RWPE2 (cell line): ENCODE data around the gene SNN.

Source experiments
- ATAC-seq: fragments of 200-7000 bp; cut with Tn5 transposase; 3 replicates; pipeline ENCODE4 v1.9.1; 2021; ENCODE audit warnings: low read depth
- DNase-seq: peaks from one replicate; pipeline ENCODE4 v3.0.0-alpha.2; 2020; ENCODE audit warnings: low spot score
- H3K27ac ChIP-seq: fragments of 450-650 bp; 2 replicates; pipeline ENCODE4 v1.5.1; 2017; ENCODE audit warnings: mild to moderate bottlenecking; ENCODE audit not compliant: poor library complexity, severe bottlenecking
- H3K27me3 ChIP-seq: fragments of 250-450 bp; sonication (Bioruptor Pico); 2 replicates; pipeline ENCODE4 v1.5.1; 2021; ENCODE audit warnings: mild to moderate bottlenecking, moderate library complexity; ENCODE audit not compliant: insufficient read depth, poor library complexity, severe bottlenecking
- H3K36me3 ChIP-seq: fragments of 250-450 bp; sonication (Bioruptor Pico); 2 replicates; pipeline ENCODE4 v1.5.1; 2020; ENCODE audit warnings: low read depth, mild to moderate bottlenecking, moderate library complexity
- H3K4me1 ChIP-seq: fragments of 250-450 bp; sonication (Bioruptor Pico); 2 replicates; pipeline ENCODE4 v1.5.1; 2021; ENCODE audit warnings: mild to moderate bottlenecking, moderate library complexity; ENCODE audit not compliant: insufficient read depth, poor library complexity, severe bottlenecking
- H3K4me3 ChIP-seq: fragments of 250-450 bp; sonication (Bioruptor Pico); 2 replicates; pipeline ENCODE4 v1.5.1; 2021; ENCODE audit warnings: mild to moderate bottlenecking, moderate library complexity; ENCODE audit not compliant: severe bottlenecking
- H3K9me3 ChIP-seq: fragments of 250-450 bp; sonication (Bioruptor Pico); 2 replicates; pipeline ENCODE4 v1.5.1; 2021; ENCODE audit warnings: mild to moderate bottlenecking, moderate library complexity; ENCODE audit not compliant: severe bottlenecking
- TF ChIP-seq, protein P1 (sequence below): fragments of 450-650 bp; IDR thresholded peaks from one replicate; pipeline ENCODE4 v1.5.1; 2017; ENCODE audit warnings: mild to moderate bottlenecking, moderate library complexity; ENCODE audit not compliant: poor library complexity, severe bottlenecking

SNN gene

GRCh38 chr16:11666103-11667055 lies 1.9 kb upstream of the SNN start:
- no peaks in the 10 kb centered on the region for H3K9me3 ChIP-seq
- TF ChIP-seq, protein P1, sequence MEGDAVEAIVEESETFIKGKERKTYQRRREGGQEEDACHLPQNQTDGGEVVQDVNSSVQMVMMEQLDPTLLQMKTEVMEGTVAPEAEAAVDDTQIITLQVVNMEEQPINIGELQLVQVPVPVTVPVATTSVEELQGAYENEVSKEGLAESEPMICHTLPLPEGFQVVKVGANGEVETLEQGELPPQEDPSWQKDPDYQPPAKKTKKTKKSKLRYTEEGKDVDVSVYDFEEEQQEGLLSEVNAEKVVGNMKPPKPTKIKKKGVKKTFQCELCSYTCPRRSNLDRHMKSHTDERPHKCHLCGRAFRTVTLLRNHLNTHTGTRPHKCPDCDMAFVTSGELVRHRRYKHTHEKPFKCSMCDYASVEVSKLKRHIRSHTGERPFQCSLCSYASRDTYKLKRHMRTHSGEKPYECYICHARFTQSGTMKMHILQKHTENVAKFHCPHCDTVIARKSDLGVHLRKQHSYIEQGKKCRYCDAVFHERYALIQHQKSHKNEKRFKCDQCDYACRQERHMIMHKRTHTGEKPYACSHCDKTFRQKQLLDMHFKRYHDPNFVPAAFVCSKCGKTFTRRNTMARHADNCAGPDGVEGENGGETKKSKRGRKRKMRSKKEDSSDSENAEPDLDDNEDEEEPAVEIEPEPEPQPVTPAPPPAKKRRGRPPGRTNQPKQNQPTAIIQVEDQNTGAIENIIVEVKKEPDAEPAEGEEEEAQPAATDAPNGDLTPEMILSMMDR, result no peak
- H3K4me3 ChIP-seq, result no peak overlapping the region
- H3K27ac ChIP-seq, result no peak overlapping the region
- no peaks in the 10 kb centered on the region for H3K4me1 ChIP-seq
- H3K27me3 ChIP-seq, result no peaks in the 10 kb centered on the region
- DNase-seq (no peak), ATAC-seq (no peak)
- H3K36me3 ChIP-seq, result no peaks in the 10 kb centered on the region

GRCh38 chr16:11667221-11667823 lies 933 bp upstream of the SNN start:
- no peak overlapping the region for H3K4me3 ChIP-seq
- H3K36me3 ChIP-seq, result no peaks in the 10 kb centered on the region
- H3K4me1 ChIP-seq, result peaks cover 4% of the 10 kb centered on the region
- H3K27ac ChIP-seq, result no peak overlapping the region
- H3K9me3 ChIP-seq, result no peaks in the 10 kb centered on the region
- no peak for ATAC-seq
- no peaks in the 10 kb centered on the region for H3K27me3 ChIP-seq
- no peak for DNase-seq
- TF ChIP-seq, protein P1, result no peak

- DNase-seq, result no peak
- H3K27ac ChIP-seq, result peak overlapping the region; percentile 29
Observed at GRCh38 chr16:11668623-11669379, 546 bp downstream of the SNN start.

GRCh38 chr16:11669380-11670146 lies 1.3 kb downstream of the SNN start:
- H3K9me3 ChIP-seq, result no peaks in the 10 kb centered on the region
- ATAC-seq, result no peak
- H3K36me3 ChIP-seq, result no peaks in the 10 kb centered on the region
- H3K4me1 ChIP-seq, result peaks cover 14% of the 10 kb centered on the region
- peak overlapping the region; percentile 29 for H3K27ac ChIP-seq
- H3K27me3 ChIP-seq, result no peaks in the 10 kb centered on the region
- TF ChIP-seq, protein P1, result no peak
- DNase-seq, result no peak
- H3K4me3 ChIP-seq, result peak overlapping the region; percentile 64

More at GRCh38 chr16:11668623-11669379, 546 bp downstream of the SNN start:
- no peaks in the 10 kb centered on the region for H3K27me3 ChIP-seq
- peak overlapping the region; percentile 64 for H3K4me3 ChIP-seq
- H3K36me3 ChIP-seq, result no peaks in the 10 kb centered on the region
- peaks cover 10% of the 10 kb centered on the region for H3K4me1 ChIP-seq
- no peaks in the 10 kb centered on the region for H3K9me3 ChIP-seq
- ATAC-seq, result no peak
- TF ChIP-seq, protein P1, result no peak
